GM18861 (cell line): Measurements from ENCODE around the gene HS3ST6.
"Not testable (repeated sequence)": the region's sequence is repeated elsewhere in the genome, so short reads cannot be mapped to it uniquely, and the experiment has no call there.

Source experiments
- ATAC-seq: cut with Tn5 transposase; IDR thresholded peaks from one replicate; pipeline ENCODE4 v1.9.1; 2021; ENCODE audit not compliant: unreplicated experiment

Gene HS3ST6

DNA sequence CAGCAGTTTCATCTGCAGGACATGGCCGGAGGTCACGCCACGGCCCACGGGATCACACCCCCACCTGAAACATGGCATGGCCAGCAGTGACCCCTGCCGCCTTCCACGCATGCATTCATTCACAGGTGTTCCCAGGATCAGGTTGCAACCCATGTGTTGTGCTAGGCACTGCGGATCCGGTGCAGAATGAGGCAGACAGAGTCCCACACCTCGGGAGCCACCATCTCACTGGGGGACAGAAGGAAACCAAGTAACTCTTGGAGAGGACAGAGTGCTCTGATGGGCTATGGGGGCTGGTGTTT, 29.1 kb upstream of the HS3ST6 start:
- no peak for ATAC-seq

DNA sequence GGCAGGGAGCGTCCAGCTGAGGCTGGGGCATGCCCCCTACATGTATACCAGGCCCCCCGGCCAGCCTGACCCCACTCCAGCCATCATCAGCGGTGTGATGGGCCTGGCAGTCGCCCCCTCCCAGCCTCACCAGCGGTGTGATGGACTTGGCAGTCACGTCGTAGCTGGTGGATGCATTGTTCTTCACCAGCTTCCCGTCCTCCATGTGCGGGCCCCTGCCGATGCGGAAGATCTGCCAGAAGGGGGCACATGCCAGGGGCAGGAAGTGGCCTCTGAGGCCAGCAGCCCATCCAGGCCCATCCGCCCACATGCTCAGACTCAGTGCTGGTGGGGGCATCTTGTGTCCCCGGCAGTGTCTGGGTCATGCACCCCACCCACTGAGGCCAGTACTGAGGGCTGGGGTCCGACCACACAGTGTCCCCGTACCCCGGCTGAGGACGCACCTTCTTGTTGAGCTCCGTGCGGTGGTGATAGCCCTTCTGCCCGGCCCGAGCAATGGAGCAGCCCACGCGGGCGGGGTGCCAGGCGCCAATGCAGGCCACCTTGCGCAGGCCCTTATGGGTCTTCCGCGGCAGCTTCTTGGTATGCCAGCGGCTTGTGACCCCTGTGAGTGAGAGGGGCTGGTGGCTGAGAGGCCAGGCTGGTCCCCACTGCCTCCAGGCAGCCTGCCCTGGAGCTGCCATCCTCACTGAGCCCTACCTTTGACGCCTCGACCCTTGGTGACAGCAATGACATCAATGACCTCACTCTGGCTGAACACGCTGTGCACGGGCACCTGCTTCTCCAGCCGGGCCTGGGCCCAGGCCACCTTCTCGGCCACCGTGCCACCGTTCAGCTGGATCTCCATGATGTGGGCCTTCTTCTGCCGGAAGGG, 28.5 kb upstream of the HS3ST6 start:
- ATAC-seq: no peak

DNA sequence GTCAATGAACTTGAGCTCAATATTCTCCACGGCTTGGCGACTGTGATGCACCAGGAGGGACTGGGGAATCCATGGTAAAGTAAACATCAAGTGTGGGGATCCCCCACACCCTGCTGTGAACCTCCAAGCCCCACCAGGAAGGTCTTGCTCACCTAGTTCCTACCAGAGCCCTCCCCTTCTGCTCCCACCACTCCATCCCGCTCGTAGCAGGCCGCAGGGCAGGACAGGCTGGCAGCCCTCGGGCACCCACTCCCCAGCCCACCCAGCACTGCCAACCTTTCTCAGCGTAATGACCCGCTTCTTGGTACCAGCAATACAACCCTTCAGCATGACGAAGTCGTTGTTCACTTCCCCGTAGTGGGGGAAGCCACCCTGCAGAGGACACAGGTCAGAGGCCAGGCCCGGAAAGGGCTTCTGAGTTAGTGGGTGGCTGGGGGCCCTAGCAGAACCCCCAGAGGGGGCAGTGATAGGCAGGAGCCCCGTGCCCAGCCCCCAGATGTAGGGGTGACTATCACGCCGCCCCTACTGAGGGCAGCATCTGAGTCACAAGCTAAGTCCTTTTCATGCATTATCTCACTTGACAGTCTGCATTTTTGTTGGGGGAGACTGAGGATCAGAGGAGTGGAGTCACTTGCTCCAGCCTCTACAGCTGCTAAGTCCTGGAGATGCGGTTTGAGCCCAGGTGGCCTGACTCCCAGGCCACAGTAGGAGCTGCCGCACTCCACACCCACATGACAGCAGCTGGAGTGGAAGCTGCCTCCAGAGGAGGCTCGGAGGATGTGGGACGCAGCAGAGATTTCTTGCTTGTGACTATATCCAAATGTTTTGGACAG, 27.6 kb upstream of the HS3ST6 start:
- ATAC-seq: no peak

DNA sequence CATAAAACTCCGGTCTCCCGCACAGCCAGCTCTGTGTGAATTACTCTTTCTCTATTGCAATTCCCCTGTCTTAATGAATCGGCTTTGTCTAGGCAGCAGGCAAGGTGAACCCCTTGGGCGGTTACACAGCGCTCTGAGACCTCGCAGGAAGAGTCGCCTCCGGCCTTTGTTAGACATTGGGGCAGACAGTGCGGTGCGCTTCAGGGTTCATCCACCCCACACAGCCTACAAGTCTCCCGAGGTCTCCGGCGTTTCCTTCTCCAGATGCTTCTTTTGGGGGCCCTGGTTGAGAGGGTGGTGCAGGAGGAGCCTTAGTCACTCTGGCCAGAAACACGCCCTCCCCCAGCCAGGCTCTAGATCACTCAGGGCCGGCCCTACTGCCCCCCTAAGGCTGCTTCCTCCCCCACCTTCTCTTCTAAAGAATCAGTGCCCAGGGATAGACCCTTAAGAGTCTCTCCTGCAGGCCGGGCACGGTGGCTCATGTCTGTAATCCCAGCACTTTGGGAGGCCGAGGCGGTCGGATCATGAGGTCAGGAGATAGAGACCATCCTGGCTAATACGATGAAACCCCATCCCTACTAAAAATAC, 26.5 kb upstream of the HS3ST6 start:
- ATAC-seq: no peak

DNA sequence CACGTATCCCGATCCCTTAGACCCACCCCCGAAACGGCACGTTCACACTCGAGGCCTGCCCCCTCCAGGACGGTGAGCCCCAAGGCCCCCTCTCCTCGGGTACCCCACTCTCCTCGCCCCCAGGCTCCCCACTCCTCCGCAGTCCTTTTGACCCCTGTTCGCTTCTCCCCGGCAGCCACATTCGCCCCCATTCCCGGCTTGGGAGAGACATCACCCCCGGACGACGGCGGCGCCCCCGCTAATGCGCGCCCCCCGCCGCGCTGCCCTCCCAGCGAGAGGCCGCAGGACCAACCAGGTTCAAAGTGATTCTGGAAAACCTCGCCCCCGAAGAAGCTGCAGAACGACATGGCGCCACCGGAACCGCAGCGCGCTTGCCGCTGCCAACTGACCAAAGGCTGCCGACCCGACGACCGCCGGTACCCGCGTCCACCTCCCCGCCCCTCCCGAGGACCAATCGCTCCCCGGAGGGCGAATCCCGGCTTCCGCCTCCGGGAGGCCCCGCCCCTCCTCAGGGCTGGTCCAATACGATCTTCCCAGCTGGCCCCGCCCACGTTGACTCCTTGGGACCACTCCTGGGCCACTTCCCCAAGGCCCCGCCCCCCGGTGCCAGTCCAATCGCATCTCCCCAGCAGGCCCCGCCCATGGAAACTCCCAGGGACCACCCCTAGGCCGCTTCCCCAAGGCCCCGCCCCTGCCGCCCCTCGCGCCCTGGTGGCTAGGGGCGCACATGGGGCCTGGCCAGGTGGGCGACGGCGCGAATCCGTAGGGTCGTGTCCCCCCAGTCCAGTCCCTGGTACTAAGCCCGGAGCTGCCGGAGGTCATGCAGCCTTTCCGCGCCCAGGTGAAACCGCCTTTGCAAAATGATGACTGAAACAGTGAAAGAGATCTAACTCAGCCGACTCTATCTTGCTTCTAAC, 24.9 kb upstream of the HS3ST6 start, which contains the start of gene MSRB1:
Gene MSRB1, minus strand, starts transcription at position 390 of the 917 bp plus-strand sequence. Its CDS starts 43 bp downstream, at position 347.
- ATAC-seq: peak; percentile 82

DNA sequence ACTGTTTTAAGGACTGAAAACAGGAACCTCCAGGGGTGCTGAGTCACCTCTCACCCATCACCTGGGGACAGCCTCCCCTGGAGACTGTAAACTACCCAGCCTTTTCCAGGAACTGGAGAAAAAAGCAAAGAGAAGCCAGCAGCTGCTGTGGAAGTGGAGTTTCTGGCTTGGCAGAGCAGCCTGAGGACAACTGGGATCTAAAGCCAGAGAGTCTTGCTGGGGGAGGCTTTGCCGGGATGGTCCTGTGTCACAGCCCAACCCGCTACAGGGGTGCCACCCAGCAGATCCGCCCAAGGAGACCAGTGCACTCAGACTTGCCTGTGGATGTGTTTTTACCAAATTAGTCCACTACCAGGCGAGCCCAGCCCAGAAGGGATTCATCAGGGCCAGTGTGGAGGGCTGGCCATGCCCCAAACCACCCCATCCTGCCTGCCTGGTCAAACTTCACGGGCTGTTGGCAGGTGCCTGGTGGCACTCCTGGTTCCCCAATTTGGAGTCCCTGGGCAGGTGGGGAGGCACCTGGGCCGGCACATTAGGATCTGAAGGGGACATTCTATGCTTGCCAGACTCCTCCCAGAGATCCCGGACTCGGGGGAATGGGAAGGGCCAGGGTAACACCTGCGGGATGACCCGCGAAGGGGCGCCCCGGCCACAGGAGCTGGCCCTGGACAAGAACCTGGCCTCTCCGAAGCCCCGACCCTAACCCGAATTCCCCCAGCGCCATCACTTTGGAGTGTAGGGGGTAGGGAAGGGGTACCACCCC, 24.0 kb upstream of the HS3ST6 start:
- ATAC-seq: no peak

DNA sequence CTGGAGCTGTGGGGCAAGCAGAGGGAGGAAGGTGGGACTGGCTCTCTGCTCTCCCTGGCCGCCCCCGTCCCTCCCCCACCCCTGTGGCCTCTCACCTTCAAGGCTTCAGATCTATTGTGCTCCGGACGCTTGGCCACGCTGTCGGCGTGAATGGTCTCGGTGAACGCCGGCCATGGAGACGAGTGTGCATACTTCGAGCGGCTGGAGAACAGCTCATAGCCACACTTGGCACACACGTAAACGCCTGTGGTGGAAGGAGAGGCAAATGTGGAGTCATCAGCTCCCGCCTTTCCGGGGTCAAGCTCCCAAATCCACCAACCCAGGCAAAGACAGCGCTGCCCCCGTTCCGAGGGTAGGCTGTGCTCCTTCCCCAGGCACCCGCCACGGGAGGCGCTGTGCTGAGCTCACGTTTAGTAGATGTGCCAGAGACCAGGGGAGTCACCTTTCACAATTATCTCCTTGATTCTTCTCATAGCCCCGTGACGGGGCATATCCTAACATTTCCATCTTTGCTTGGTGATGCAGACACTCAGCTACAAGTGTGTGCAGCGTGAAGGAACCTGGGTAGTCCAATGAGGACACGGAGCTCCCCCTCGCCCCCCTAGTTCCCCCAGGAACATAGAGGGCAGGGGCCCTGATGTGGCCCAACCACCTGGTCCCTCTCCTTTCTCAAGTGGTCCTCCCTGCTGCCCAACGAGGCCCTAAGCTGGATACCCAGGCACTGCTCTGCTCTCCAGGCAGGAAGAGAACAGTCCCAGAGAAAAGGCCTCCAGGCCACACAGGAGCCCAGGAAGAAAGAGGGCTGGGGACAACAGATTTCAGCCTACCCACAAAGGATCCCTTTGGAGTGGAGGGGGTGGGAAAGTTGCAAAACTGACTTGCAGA, 23.2 kb upstream of the HS3ST6 start:
- ATAC-seq: no peak

DNA sequence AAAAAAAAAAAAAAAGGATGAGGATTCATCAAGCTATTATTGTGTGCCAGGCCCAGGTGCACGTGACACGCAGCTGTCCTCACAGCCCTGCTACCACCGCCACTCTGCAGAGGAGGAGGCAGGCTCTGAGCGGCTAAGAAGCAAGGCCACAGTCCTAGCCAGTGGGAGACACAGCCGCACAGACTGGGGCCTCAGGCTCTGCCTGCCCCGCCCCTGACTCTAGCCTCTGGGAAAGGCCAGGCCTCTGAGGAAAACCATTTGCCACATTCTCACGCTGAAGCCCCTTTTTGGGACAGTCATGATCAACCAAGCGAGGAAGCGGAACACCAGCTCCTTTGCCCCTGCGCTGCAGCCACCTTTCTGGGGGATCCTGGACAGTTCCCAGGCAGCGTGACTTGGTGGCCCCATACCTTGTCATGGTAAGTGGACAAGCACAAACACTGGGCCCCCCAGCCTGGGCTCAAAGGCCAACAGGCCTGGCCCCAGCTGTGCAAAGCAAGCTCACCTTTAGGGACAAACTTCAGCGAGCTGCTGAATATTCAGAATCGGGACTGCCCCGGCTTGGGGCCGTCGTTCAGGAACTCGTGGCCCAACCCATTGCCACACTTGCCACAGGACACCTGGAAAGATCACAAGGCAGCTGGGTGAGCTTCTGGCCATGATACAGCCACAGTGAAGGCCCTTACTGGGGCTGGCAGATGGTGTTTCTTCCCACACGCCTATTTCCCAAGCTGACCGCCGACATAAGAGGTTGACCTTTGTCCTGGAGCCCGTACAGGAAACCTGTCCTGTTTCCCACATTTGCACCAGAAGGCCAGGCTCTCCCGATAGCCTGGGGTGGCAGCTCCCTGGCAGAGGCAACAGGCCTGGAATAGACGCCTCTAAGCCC, 22.3 kb upstream of the HS3ST6 start:
- no peak for ATAC-seq

DNA sequence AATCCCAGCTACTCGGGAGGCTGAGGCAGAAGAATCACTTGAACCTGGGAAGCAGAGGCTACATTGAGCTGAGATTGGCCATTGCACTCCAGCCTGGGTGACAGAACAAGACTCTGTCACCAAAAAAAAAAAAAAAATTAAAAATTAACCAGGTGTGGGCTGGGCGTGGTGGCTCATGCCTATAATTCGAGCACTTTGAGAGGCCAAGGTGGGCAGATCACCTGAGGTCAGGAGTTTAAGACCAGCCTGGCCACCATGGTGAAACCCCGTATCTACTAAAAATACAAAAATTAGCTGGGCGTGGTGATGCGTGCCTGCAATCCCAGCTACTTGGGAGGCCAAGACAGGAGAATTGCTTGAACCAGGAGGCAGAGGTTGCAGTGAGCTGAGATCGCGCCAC, 21.6 kb upstream of the HS3ST6 start:
- not testable (repeated sequence) for ATAC-seq

DNA sequence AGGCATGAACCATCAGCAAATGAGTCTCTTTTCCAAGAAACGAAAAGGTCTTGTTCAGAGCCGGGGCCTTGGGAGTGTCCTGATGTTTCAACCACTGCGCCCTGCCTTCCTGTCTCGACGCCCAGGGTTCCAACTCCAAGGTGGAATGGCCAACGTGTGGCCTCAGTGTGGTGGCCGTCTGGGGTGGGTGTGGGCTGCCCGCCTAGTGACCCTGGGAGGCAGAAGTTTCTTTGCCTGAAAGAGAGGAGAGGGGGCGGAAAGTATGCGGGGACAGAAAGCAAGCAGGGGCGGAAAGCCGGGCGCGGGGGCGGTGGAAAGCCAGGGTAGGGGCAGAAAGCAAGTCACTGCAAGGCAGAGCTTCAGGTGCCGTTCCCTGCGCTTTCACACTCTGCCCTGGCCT, 20.7 kb upstream of the HS3ST6 start:
- ATAC-seq: no peak

DNA sequence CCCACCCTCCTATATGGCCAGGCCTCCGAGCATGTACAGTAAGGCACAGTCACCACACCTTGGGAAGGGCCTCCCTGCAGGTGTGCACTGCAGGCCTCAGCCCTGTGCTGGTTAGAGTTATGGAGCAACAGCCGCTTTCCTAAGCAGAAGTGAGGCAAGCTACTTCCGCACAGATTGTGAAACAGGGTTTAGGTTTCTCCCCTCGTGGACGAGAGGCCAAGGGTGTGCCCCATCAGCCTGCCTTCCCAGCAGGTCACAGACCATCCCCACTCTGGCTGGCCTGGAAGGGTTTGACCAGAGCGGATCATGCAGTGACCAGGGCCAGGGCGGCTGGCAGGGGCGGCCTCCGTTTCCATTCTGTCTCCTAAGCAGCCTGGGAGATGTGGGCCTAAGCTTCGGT, 20.1 kb upstream of the HS3ST6 start:
- ATAC-seq: no peak

DNA sequence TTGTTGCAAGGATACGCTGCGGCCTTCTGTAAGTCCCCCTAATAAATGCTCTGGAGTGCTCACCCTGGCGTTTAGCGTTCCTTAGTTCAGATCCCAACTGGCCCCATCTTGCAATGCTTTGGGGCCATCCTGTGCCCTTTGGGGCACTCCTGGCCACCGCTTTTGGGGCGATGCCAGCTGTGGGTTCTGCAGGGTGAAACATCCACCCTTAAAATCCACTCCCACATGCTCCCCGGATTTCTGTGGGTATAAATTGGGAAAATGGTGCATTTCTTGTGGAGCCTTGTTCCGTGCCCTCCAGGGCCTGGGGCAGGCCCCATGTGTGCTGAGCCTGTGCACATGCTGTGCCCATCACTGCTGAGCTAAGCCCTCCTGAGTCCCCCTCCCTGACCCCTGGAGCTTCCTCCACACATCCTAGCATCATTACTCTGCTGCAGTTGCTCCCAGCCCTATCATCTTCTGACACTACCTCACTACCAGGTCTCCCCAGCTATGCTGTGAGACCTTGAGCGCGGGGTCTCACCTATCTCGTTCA, 18.8 kb upstream of the HS3ST6 start:
- ATAC-seq: no peak

DNA sequence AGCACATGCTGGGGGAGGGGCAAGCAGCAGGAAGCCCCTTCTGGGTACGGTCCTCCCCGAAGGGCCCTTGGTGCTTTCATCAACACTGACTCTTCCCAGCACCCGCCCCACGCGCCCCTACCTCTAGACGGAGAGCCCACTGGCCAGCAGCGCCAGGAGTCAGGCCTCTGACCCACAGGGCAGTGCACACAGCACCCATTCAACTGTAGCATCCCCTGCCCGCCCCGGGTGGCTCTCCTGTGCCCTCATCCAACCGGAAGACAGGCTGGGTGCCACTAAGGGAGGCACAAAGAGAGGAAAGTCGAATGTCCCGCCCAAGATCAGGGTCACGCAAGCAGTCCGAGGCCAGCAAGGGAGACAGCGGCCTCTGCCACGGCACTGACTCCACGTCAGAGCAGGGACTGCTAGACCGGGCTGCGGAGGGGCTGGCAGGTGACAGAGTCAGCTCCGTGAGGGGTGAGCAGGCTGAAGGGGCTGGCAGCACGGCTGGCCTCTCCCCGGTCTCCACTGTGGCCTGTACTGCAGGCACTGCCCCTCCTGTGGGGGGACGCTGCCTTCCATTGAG, 15.0 kb upstream of the HS3ST6 start:
- ATAC-seq: no peak

DNA sequence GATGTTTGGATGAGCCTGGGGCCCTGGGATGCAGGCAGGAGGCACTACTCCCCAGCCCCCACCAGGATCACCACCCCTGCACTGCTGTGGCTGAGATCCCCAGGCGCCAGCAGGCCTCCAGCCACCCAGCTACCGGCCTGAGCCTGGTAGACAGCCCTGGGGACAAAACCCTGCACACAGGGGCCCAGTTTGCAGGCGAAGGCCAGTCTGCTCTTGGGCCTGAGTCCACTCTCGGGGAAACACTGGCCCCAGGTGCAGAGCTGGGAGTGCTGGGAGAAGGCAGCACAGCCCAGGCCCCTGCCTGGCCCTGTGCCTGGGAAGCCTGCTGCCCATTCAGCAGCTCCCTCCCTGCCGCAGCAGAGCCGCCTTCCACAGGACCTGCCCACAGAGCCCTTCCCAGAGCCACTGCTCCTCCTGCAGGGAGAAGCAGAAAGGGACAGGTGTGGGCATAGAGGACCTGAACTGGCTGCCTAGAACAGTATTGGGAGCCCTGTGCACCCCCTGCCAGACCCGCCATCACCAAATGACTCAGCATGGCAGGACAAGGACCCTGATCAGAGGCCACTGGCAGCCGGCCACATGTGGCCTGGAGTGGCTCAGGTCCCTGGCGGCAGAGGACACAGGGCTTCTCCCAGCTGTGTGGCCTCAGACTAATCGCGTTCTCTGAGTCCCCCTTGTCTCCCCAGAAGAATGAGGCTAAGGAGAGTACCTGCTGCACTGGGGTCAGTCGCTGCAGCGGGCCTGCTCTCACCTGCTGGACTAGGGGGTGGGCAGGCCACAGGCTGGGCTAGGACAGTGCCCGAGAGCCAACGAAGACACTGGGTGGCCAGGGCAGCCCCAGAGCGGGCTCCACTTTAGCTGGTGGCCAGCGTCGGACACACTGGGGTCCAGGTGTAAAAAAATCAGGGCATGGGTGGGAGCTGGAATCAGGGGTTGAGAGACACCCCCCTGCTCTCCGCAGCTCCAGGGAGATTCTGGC, 14.1 kb upstream of the HS3ST6 start:
- no peak for ATAC-seq

DNA sequence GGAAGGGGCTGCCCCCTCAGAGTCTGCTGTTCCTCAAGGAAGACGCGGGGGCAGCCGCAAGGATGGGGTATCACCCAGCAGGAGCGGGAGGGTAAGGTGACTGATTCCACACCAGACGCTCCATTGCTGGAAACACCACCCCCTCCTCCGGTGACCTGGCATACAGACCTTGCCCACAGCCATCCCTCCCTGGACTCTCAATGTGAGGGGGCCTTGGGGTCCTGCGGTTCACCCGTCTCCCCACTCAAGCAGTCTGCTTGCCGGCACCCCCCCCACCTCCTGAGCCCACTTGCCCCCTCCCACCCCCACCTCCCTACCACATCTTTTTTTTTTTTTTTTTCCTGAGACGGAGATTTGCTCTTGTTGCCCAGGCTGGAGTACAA, 12.1 kb upstream of the HS3ST6 start:
- no peak for ATAC-seq

DNA sequence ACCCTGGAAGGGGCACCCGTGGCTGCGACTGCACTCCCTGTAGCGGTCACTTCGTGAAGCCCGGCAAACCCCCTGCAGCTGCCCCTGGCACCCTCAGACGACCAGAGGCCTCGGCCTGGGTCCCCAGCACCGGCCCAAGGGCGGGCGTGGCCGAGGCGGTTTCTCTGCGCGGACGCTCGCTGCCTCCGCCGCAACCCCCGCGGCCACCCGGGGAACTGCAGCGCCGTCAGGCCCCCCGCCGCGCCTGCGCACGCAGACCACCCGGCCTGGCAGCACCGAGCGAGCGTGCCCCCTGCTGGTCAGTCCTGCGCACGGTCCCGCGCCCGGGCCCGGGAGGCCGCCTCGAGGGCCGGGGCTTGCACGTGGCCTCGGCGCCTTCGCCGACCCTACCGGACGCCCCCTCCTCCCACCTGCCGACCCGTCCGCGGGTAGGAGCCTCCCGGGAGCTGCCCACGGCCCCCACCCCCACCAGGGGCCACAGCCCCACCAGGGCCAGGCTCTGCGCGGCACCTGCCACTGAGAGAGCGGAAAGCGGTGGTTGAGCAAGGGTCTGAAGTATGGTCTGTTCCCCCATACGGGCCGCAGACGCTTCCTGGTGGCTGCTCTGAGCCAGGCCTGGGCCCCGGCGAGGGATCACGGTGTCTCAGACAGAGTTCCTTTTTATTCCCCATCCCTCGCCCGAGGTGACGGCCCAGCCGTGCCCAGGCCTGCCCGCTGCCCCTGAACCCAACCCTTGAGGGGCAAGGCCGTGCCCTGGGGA, 11.5 kb upstream of the HS3ST6 start:
- ATAC-seq: peak; percentile 83
